ENCODE measurements around the gene APOBR. TPM values are rescaled to one million over a fixed set of nuclear protein-coding genes. Genes with fewer than 3 reads are reported as not detected.

APOBR gene
- total and polyA plus RNA-seq, 9 of the 15 experiments (the other 6 are each of a cell fraction or from before 2014, with no cell fraction given) = 0.08 to 6.1 (median 2.8) TPM; not detected in 1

- TF ChIP-seq TSHZ1 (CRISPR knock-in tag; IDR thresholded peaks at IDR 0.05) (no peak), THAP12 (CRISPR knock-in tag; IDR thresholded peaks at IDR 0.05) (no peak), GTF2E2 (tag; IDR thresholded peaks at IDR 0.05) (no peak), ZEB2 (IDR thresholded peaks at IDR 0.05) (peak; percentile 35; the same call in 1 of the 2 replicates), THRAP3 (IDR thresholded peaks at IDR 0.05; ENCODE audit: borderline replicate concordance) (no peak), SNIP1 (IDR thresholded peaks at IDR 0.05; ENCODE audit: low read depth) (no peak), NR4A1 (CRISPR knock-in tag; IDR thresholded peaks at IDR 0.05) (no peak), NR4A1 (tag; IDR thresholded peaks at IDR 0.05) (no peak), SMC3 (conservative IDR thresholded peaks at IDR 0.05; ENCODE audit: insufficient read depth, low read depth, low read length) (no peak), L3MBTL2 (IDR thresholded peaks at IDR 0.05) (no peak), BHLHE40 (IDR thresholded peaks at IDR 0.05; ENCODE audit: low read length) (peak; percentile 55; the same call in 1 of the 2 replicates), ZNF551 (CRISPR knock-in tag; IDR thresholded peaks at IDR 0.05) (no peak), ZMIZ1 (IDR thresholded peaks at IDR 0.05; ENCODE audit: low read depth in 2 of 2, low read length in 2 of 2) (0 out of 4 replicates have a peak, but pooled peaks of 1 of the 2 experiments have one; percentile 30), HEY1 (CRISPR knock-in tag; IDR thresholded peaks at IDR 0.05; ENCODE audit: borderline replicate concordance) (no peak), PTTG1 (tag; IDR thresholded peaks at IDR 0.05; ENCODE audit: low read depth) (no peak), GTF2A2 (tag; IDR thresholded peaks at IDR 0.05) (no peak), TFAP4 (CRISPR knock-in tag; IDR thresholded peaks at IDR 0.05; ENCODE audit: borderline replicate concordance) (no peak), ZFX (CRISPR knock-in tag; IDR thresholded peaks at IDR 0.05) (no peak)
These were observed 3.0 kb upstream of the APOBR start (continued) for GRCh38 chr16:28491230-28491969.
